Calu3 (cell line): ENCODE results near the gene MED12L. TPM values are rescaled to one million over a fixed set of nuclear protein-coding genes. Genes with fewer than 3 reads are reported as not detected.

Source experiments
- Bru-seq: library from RNA; stranded (reverse); fragments of 400-500 nt; gene quantifications from one replicate; lab custom pipeline; 2021; lab: Mats Ljungman, UMichigan
- BruChase-seq, 2 experiments: library from RNA; stranded (reverse); fragments of 400-500 nt; gene quantifications; one replicate each; lab custom pipeline; 2021; lab: Mats Ljungman, UMichigan
- BruUV-seq: library from RNA; stranded (reverse); fragments of 400-500 nt; replicated peaks from 2 replicates; lab custom pipeline; 2021; lab: Mats Ljungman, UMichigan
- CTCF ChIA-PET: fragments of 300-600 bp; sonication (Branson Sonifier 250); formaldehyde crosslinking; loops from one replicate; lab custom pipeline; 2022; ENCODE audit warnings: antibody characterized with exemption; lab: Charles Lee
- DNase-seq: peaks from one replicate; pipeline ENCODE4 v3.0.0; 2022
- H3K27ac Mint-ChIP-seq: one replicate; pipeline ENCODE4 v1.8.0; 2022; ENCODE audit warnings: mixed read lengths; ENCODE audit not compliant: unreplicated experiment
- H3K27me3 Mint-ChIP-seq: one replicate; pipeline ENCODE4 v1.8.0; 2022; ENCODE audit warnings: mixed read lengths; ENCODE audit not compliant: unreplicated experiment
- H3K36me3 Mint-ChIP-seq: one replicate; pipeline ENCODE4 v1.8.0; 2022; ENCODE audit warnings: mild to moderate bottlenecking, moderate library complexity, mixed read lengths; ENCODE audit not compliant: insufficient read depth, unreplicated experiment
- H3K4me1 Mint-ChIP-seq: one replicate; pipeline ENCODE4 v1.8.0; 2022; ENCODE audit warnings: mild to moderate bottlenecking, low read depth, mixed read lengths; ENCODE audit not compliant: unreplicated experiment
- H3K4me3 Mint-ChIP-seq: one replicate; pipeline ENCODE4 v1.8.0; 2022; ENCODE audit warnings: mild to moderate bottlenecking, low read depth, moderate library complexity, mixed read lengths; ENCODE audit not compliant: unreplicated experiment
- H3K9me3 Mint-ChIP-seq: one replicate; pipeline ENCODE4 v1.8.0; 2022; ENCODE audit warnings: low read depth, mixed read lengths; ENCODE audit not compliant: unreplicated experiment
- CTCF ChIP-seq: fragments of 200-600 bp; IDR thresholded peaks from one replicate; pipeline ENCODE4 v1.8.0; 2022; ENCODE audit warnings: antibody characterized with exemption; ENCODE audit not compliant: unreplicated experiment
- intact Hi-C: fragments of 100-400 bp; cut with micrococcal nuclease; formaldehyde crosslinking; loops from one replicate; pipeline ENCODE4 v1.10.0; 2022; ENCODE audit not compliant: unreplicated experiment
- long read RNA-seq: library from polyadenylated mRNA; stranded (forward); transcript quantifications from one replicate; pipeline ENCODE4 v2.0.0, GENCODE V29; 2022
- total RNA-seq: library from RNA; stranded (reverse); gene quantifications from 2 replicates; pipeline ENCODE4 v1.2.3, GENCODE V29; 2022

The MED12L gene
- total RNA-seq (4.6 and 5.2 TPM in 2 replicates), Bru-seq, nascent RNA (percentile 47 among the genes with signal in this experiment), BruChase-seq, experiment 1, labeled RNA remaining after a 6-hour chase (percentile 33 among the genes with signal in this experiment), BruChase-seq, experiment 2, labeled RNA remaining after a 2-hour chase (percentile 36 among the genes with signal in this experiment)
- long read RNA-seq, partial matches to known transcripts: 0 of 2 reads
- long read RNA-seq, other reads (novel, unspliced or antisense): 2 of 2 reads

GRCh38 chr3:151085227-151085888 lies at the start of gene MED12L:
Gene MED12L (plus strand): TSS chr3:151085664. CDS start chr3:151086927, 1,263 bp downstream.
- H3K27me3 Mint-ChIP-seq: peaks cover 35% of the 10 kb centered on the region
- peak within 1 kb of the TSS; percentile 62 for H3K27ac Mint-ChIP-seq
- no TSS peak for BruUV-seq
- intact Hi-C loops: loop anchor here (5.0 kb wide), 2 partner anchors 62 to 158 kb away; no protein-coding TSS in a partner anchor
- H3K9me3 Mint-ChIP-seq: no peaks in the 10 kb centered on the region
- peaks cover 26% of the 10 kb centered on the region for H3K36me3 Mint-ChIP-seq
- H3K4me1 Mint-ChIP-seq: peaks cover 9% of the 10 kb centered on the region
- DNase-seq: peak; percentile 88
- peak within 1 kb of the TSS; percentile 97 for H3K4me3 Mint-ChIP-seq
- TF ChIP-seq CTCF: no peak
- CTCF ChIA-PET: interaction anchor here (0.9 to 2.2 kb wide), 8 partner anchors 8 to 114 kb away, joined by 3 to 8 read pairs (median 4); no protein-coding TSS in a partner anchor

- no peaks in the 10 kb centered on the region for H3K9me3 Mint-ChIP-seq
- BruUV-seq: no TSS peak
- H3K27ac Mint-ChIP-seq: no peak overlapping the region
Observed at GRCh38 chr3:151037746-151038477, 47.6 kb upstream of the MED12L start.

GRCh38 chr3:151044706-151045105 lies 40.8 kb upstream of the MED12L start:
- H3K9me3 Mint-ChIP-seq: no peaks in the 10 kb centered on the region
- peaks cover 13% of the 10 kb centered on the region for H3K27me3 Mint-ChIP-seq
- no peak overlapping the region for H3K27ac Mint-ChIP-seq
- intact Hi-C loops: no loop called here
- DNase-seq: no peak
- no peaks in the 10 kb centered on the region for H3K4me1 Mint-ChIP-seq
- H3K36me3 Mint-ChIP-seq: no peaks in the 10 kb centered on the region
- no TSS peak for BruUV-seq
- no peak for TF ChIP-seq CTCF
- H3K4me3 Mint-ChIP-seq: no peak overlapping the region
- CTCF ChIA-PET: interaction anchor here (1.2 kb wide), 1 partner anchor 41 kb away, joined by 3 read pairs; the partner anchor contains the start of gene MED12L

More at GRCh38 chr3:151037746-151038477, 47.6 kb upstream of the MED12L start:
- H3K4me1 Mint-ChIP-seq: no peaks in the 10 kb centered on the region
- DNase-seq: peak; percentile 62
- peaks cover 13% of the 10 kb centered on the region for H3K27me3 Mint-ChIP-seq
- CTCF ChIA-PET: no interaction called here
- intact Hi-C loops: no loop called here
- no peak overlapping the region for H3K4me3 Mint-ChIP-seq
- TF ChIP-seq CTCF: no peak
- no peaks in the 10 kb centered on the region for H3K36me3 Mint-ChIP-seq

GRCh38 chr3:151047636-151048035 lies 37.8 kb upstream of the MED12L start:
- H3K27me3 Mint-ChIP-seq: peaks cover 1% of the 10 kb centered on the region
- intact Hi-C loops: no loop called here
- no TSS peak for BruUV-seq
- no peak for DNase-seq
- H3K4me3 Mint-ChIP-seq: no peak overlapping the region
- H3K27ac Mint-ChIP-seq: no peak overlapping the region
- no peak for TF ChIP-seq CTCF
- no peaks in the 10 kb centered on the region for H3K36me3 Mint-ChIP-seq
- H3K4me1 Mint-ChIP-seq: no peaks in the 10 kb centered on the region
- no peaks in the 10 kb centered on the region for H3K9me3 Mint-ChIP-seq
- CTCF ChIA-PET: no interaction called here
